ENCODE results near the gene SPTLC3.

SPTLC3 gene

DNA sequence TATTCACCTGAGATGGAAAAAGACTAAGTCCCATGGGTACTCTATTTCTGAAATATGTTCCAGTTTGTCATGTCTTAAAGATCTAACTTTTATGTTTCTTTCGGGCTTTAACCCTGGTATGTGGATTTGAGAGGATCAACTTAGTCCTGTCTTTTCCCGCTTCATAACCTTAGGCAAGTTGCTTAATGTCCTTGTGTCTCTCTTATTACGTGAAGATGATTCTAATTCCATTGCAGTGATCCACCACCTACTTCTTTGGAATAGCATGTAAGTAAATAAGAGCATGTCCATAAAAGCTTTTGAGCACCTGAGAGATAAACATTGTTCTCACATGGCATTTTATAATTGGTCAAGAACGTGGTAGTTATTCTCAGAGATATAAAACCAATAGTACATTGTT lies 23.0 kb downstream of the SPTLC3 start:
- Mint-ChIP-seq H3K36me3 (no peaks in the 10 kb centered on the region), H3K9me3 (peaks cover 0 to 2% of the 10 kb centered on the region in 2 donors), H3K4me1 (peaks cover 3 to 13% of the 10 kb centered on the region in 2 donors), H3K27ac (no peak overlapping the region), H3K27me3 (no peaks in the 10 kb centered on the region), H3K4me3 (no peak overlapping the region)
- DNase-seq (no peak), ATAC-seq (replicated peaks) (no peak)

DNA sequence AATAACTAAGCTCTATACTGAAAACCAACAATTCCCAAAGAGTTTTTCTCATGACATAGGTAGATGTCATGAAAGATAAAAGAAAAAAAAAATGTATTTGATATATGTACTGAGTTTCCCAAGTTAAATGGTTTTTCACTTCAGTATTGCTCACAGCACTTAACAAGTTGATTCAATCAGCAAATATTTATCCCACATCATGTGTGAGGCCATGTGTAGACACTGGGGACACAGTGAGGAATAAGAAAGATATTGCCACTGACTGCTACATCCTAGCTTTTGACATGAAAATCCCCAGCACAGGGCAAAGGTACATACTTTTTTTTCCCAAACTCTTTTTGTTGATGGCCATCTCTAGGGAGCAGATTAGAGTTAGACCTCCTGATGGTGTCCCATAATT lies 25.3 kb downstream of the SPTLC3 start:
- no peak overlapping the region for H3K4me3 Mint-ChIP-seq
- H3K27ac Mint-ChIP-seq, result no peak overlapping the region
- ATAC-seq (replicated peaks), result no peak
- no peak for DNase-seq
- H3K36me3 Mint-ChIP-seq, result no peaks in the 10 kb centered on the region
- no peaks in the 10 kb centered on the region for H3K27me3 Mint-ChIP-seq
- H3K4me1 Mint-ChIP-seq, result peaks cover 3 to 13% of the 10 kb centered on the region in 2 donors
- peaks cover 0 to 2% of the 10 kb centered on the region in 2 donors for H3K9me3 Mint-ChIP-seq

DNA sequence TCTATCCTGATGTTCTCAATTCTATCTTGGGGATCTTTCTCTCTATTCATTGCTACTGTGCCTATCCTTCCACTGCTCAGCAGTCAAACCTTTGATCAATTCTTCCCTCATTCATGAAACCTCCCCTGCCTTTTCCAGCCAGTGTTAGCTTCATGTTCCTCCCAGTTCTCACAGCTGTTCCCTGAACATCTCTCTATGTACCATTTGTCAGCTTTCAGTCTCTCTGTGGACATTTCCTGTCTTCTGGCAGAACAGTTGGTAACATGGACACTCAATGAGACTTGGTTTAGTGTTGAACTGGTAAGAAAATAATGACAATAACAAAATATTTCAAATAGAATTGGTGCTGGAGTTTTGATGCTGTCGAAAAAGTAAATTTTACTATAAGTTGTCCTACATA lies 26.2 kb downstream of the SPTLC3 start:
- H3K27me3 Mint-ChIP-seq, result no peaks in the 10 kb centered on the region
- H3K4me1 Mint-ChIP-seq, result peaks cover 3 to 13% of the 10 kb centered on the region in 2 donors
- H3K4me3 Mint-ChIP-seq, result no peak overlapping the region
- no peak overlapping the region for H3K27ac Mint-ChIP-seq
- H3K9me3 Mint-ChIP-seq, result peaks cover 0 to 2% of the 10 kb centered on the region in 2 donors
- no peaks in the 10 kb centered on the region for H3K36me3 Mint-ChIP-seq
- DNase-seq (no peak), ATAC-seq (replicated peaks) (no peak)

DNA sequence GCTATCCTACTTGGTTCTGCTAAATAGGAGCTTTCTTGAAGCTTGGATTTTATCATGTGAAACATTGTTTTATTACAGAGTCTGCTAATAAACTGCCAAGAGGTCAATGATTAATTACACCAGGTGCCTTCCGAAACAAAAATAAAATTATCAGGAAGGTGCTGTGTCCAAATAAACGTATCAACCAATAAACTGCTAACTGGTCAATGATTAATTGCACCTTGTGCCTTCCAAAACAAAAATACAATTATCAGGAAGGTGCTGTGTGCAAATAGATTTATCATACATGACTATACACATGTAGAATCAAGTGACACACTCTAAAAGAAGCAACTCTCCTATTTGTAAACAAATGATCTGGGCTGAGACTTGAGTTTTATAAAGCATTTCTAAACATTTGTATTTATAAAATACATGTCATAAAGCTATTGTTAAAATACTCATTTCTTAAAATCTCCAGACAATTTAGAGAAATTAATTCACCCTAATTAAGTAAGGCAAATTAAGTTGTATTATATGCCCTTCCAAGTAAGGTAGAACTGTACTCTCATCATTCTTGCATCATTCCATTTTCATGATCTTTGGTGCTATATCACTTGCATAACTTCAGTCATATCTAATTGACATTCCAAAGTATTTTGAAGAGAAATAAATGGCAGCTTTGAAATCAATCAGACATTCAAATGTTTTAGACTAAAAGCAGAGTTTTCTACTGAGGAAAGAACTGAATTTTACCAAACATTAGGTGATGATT lies 26.8 kb downstream of the SPTLC3 start:
- DNase-seq (no peak), ATAC-seq (replicated peaks) (no peak)
- H3K27ac Mint-ChIP-seq, result no peak overlapping the region
- no peaks in the 10 kb centered on the region for H3K27me3 Mint-ChIP-seq
- H3K9me3 Mint-ChIP-seq, result peaks cover 0 to 2% of the 10 kb centered on the region in 2 donors
- H3K36me3 Mint-ChIP-seq, result no peaks in the 10 kb centered on the region
- H3K4me3 Mint-ChIP-seq, result no peak overlapping the region
- peaks cover 3 to 13% of the 10 kb centered on the region in 2 donors for H3K4me1 Mint-ChIP-seq

DNA sequence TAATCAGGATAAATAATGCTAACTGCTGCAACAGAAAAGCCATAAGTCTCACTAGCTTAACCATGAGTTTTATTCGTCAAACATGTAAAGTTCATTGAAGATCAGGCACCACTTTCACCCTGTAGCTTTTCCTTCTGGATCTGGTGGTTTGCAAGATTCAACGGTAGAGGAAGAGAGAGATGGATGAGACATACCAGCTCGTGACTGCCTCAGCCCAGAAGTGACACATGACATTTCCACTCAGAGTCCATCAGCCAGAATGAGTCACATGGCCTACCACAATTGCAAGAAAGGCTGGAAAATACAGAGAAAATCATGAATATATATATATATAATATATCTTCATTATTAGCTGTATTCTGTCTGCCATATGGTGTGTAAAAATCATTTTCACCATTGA lies 29.0 kb downstream of the SPTLC3 start:
- no peaks in the 10 kb centered on the region for H3K9me3 Mint-ChIP-seq
- peaks cover 2 to 8% of the 10 kb centered on the region in 2 donors for H3K4me1 Mint-ChIP-seq
- no peak overlapping the region for H3K4me3 Mint-ChIP-seq
- H3K36me3 Mint-ChIP-seq, result no peaks in the 10 kb centered on the region
- no peak for ATAC-seq (replicated peaks)
- no peaks in the 10 kb centered on the region for H3K27me3 Mint-ChIP-seq
- no peak for DNase-seq
- no peak overlapping the region for H3K27ac Mint-ChIP-seq

DNA sequence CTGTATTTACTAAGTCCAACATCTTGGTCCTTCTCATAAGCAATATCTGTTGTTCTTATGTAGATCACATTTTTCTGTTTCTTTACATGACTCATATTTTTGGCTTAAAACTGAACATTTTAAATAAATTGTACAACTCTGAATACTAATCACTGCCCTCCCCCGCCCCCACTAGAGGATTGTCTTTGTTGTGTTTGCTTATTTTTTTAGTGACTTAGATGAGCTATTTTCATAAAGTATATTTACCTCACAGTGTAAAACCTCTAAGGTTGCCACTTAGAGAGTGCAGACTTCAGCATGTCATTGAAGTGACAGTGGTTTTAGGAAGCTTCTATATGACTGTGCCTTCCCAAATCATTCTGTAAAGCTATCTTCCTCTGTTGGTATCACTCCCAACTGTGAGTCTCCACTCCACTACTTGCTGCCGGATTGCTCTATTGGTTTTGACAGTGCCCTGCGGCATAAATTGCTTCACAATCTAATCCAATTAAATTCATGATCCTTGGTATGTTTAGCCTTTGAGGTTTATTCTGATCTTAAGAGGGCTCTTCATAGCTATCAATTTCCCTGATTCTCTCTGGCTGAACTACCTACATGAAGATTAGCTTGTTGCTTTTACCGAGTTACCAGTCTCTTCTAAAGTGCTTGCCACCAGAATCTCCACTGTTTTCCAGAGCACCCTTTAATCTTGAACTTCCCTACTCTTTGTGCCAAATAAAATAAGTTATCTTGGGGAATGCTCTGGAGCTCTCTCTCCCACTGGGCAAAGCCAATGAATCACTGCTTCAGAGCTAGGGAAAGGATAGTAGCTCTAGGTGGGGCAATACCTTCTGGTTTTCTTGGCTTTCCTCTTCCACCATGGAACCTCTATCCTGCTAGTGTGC lies 33.0 kb downstream of the SPTLC3 start:
- Mint-ChIP-seq H3K27ac (no peak overlapping the region), H3K27me3 (no peaks in the 10 kb centered on the region), H3K36me3 (no peaks in the 10 kb centered on the region), H3K9me3 (no peaks in the 10 kb centered on the region), H3K4me1 (peaks cover 0 to 12% of the 10 kb centered on the region in 2 donors), H3K4me3 (no peak overlapping the region)
- DNase-seq, result no peak
- ATAC-seq (replicated peaks), result no peak

DNA sequence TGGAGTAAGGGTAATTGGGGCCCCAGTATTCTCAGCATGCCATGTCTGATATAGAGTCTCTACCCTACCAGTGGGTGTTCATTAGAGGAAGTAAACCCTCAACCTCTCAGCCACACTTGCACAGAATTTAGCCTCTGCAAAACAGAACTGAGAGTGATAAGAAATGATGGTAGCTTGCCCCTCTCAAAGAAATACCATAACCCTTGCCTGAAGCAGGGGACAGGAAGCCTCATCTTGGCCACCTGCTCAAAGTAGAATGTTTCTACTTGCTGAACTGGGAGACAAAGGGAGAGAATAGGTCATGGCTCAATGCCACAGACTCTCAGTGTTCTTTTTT lies 33.7 kb downstream of the SPTLC3 start:
- H3K36me3 Mint-ChIP-seq, result no peaks in the 10 kb centered on the region
- peaks cover 0 to 12% of the 10 kb centered on the region in 2 donors for H3K4me1 Mint-ChIP-seq
- H3K27ac Mint-ChIP-seq, result no peak overlapping the region
- H3K9me3 Mint-ChIP-seq, result no peaks in the 10 kb centered on the region
- no peak for DNase-seq
- no peaks in the 10 kb centered on the region for H3K27me3 Mint-ChIP-seq
- peak; percentile 81 to 90 for ATAC-seq (replicated peaks)
- H3K4me3 Mint-ChIP-seq, result no peak overlapping the region

DNA sequence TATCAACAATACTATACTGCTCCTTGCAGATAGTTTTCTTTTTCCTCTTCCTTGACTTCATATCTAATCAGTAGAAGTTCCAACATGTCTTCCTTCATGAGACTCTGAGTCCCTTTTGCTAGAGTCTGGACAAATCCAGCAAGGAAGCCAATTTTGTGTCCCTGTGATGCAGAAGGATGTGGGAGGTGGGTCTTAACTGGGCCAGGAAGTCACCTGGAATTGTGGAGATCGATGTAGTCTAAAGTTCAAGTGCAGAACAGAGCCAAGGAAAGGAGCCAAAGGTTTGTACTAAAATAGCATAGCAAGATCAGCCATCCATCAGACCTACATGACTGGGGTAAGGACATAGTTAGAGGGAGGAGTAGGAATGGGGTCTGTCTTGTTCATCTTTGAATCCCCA lies 37.6 kb downstream of the SPTLC3 start:
- no peaks in the 10 kb centered on the region for H3K36me3 Mint-ChIP-seq
- no peak for DNase-seq
- no peak overlapping the region for H3K27ac Mint-ChIP-seq

DNA sequence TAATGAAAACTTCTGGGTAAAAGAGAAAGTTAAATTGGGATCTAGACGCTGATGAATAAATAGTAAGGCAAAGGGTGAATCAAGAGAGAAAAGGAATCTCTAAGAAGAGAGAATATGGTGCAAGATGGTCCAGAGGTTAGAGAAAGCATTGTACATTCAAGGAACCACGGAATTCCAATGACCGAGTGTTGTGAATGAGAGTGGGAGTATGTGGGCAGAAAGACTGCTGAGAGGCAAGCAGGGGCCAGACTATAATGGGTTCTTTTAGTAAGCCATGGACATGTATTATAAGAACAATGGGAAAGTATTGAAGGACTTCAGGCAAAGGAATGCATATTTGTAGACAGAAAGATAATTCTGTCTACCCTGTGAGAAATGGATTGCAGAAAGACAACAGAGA lies 45.2 kb downstream of the SPTLC3 start:
- no peaks in the 10 kb centered on the region for H3K4me1 Mint-ChIP-seq
- no peak overlapping the region for H3K27ac Mint-ChIP-seq
- H3K9me3 Mint-ChIP-seq, result no peaks in the 10 kb centered on the region
- DNase-seq (no peak), ATAC-seq (replicated peaks) (no peak)
- H3K27me3 Mint-ChIP-seq, result no peaks in the 10 kb centered on the region
- no peak overlapping the region for H3K4me3 Mint-ChIP-seq
- no peaks in the 10 kb centered on the region for H3K36me3 Mint-ChIP-seq

More for the DNA sequence above, 37.6 kb downstream of the SPTLC3 start:
- no peak for ATAC-seq (replicated peaks)
- H3K4me3 Mint-ChIP-seq, result no peak overlapping the region
- H3K9me3 Mint-ChIP-seq, result no peaks in the 10 kb centered on the region
- peaks cover 0 to 12% of the 10 kb centered on the region in 2 donors for H3K4me1 Mint-ChIP-seq
- H3K27me3 Mint-ChIP-seq, result no peaks in the 10 kb centered on the region

DNA sequence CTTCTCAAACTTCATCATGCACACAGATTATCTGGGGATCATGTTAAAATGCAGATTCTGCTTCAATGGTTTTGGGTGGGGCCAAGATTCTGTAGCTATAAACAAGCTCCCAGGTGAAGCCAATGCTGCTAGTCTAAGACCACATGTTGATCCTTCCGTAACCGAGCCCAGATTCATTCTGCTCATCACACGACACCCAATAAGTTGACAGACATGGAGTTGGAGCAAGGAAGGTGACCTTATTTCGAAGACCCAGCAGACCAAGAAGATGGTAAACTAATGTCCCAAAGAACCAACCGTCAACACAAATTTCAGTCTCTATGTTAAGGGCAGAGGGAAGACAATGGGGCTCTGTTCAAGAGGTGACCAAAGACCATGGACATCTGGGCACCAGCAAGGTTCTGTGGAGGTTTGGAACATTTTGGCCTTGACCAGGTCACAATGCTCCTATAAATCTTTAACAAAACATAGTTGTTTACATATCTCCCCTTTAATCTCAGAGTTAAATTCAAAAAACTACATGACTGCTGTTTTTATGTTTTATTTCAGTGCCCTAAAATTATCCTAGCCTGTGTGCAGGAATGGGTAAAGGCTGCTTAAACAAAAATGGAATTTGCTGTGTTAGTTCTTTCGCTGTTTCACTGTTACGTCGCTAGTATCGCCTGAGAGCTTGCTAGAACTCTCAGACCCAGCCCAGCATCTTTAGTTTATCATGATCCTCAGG lies 50.1 kb downstream of the SPTLC3 start:
- H3K36me3 Mint-ChIP-seq, result no peaks in the 10 kb centered on the region
- H3K4me1 Mint-ChIP-seq, result no peaks in the 10 kb centered on the region
- no peak overlapping the region for H3K27ac Mint-ChIP-seq
- H3K4me3 Mint-ChIP-seq, result no peak overlapping the region
- DNase-seq, result no peak
- no peak for ATAC-seq (replicated peaks)
- H3K9me3 Mint-ChIP-seq, result no peaks in the 10 kb centered on the region
- no peaks in the 10 kb centered on the region for H3K27me3 Mint-ChIP-seq

DNA sequence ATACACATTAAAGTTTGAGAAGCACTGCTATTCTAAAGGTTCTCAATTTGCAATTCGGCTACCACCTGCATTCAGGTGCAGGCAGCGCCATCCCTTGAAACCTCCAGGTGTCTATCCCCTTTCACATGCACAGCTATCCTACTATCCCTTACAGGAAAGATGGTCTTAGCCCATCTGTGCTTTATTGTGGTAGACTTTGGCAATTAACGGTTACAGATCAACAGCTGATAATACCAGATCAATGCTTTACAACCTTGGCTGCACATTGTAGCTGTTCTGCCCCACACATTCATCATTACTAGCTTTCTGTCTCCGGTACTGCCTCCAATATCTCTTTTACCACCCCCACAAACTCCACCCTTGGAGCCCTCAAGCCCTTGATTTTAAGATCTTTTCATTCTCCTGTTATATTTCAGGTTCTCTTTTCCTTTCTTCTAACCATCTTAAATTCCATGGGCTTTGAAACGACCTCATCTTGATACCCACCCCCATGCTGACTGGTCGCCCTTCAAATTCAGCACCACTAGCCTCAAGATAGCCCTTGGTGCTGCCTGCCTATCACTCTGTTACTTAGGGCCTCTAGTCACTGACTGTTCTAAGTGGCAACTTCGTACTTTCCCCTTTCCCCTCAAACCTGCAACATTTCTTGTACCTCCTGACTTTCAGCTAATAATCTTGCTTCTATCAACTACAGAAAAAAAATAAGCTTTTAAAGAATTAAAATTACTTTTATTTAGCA lies 50.8 kb downstream of the SPTLC3 start:
- H3K9me3 Mint-ChIP-seq, result no peaks in the 10 kb centered on the region
- no peak overlapping the region for H3K4me3 Mint-ChIP-seq
- no peak overlapping the region for H3K27ac Mint-ChIP-seq
- H3K36me3 Mint-ChIP-seq, result no peaks in the 10 kb centered on the region
- no peak for ATAC-seq (replicated peaks)
- no peak for DNase-seq
- no peaks in the 10 kb centered on the region for H3K4me1 Mint-ChIP-seq
- H3K27me3 Mint-ChIP-seq, result no peaks in the 10 kb centered on the region

DNA sequence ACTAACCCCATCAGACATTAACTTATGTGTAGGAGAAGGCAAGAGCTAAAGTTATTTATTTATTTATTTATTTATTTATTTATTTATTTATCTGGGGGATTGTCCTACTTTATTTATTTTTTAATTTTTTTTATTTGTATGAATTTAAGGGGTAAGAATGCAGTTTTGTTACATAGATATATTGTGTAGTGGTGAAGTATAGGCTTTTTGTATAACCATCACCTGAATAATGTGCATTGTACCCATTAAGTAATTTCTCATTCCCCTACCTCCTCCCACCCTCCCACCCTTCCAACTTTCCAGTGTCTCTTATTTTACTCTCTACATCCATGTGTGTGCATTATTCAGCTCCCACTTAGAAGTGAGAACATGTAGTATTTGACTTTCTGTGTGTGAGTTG lies 51.6 kb downstream of the SPTLC3 start:
- no peak overlapping the region for H3K27ac Mint-ChIP-seq
- no peaks in the 10 kb centered on the region for H3K4me1 Mint-ChIP-seq
- no peaks in the 10 kb centered on the region for H3K9me3 Mint-ChIP-seq
- no peaks in the 10 kb centered on the region for H3K36me3 Mint-ChIP-seq
- H3K4me3 Mint-ChIP-seq, result no peak overlapping the region
- DNase-seq (no peak), ATAC-seq (replicated peaks) (no peak)
- H3K27me3 Mint-ChIP-seq, result no peaks in the 10 kb centered on the region

DNA sequence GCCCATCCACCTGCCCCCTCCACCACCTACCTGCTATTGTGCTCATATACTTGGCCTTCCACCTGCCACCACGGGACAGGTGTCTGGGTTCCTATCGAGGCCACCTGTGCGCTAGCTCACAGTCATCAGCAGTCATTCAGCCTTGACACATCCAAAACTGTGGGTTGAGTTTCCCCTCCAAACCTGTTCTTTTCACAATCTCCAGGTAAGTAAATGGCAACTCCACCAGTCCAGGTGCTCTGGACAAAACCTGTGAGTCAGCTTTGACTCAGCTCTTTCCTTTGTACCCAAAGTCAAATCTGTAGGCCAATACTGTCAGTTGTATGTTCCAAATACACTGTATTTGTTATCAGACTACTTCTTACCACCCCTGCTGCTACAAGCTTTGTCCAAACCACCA lies 52.6 kb downstream of the SPTLC3 start:
- no peaks in the 10 kb centered on the region for H3K36me3 Mint-ChIP-seq
- no peaks in the 10 kb centered on the region for H3K9me3 Mint-ChIP-seq
- H3K4me1 Mint-ChIP-seq, result no peaks in the 10 kb centered on the region
- H3K4me3 Mint-ChIP-seq, result no peak overlapping the region
- DNase-seq, result no peak
- no peak for ATAC-seq (replicated peaks)
- no peaks in the 10 kb centered on the region for H3K27me3 Mint-ChIP-seq
- no peak overlapping the region for H3K27ac Mint-ChIP-seq

DNA sequence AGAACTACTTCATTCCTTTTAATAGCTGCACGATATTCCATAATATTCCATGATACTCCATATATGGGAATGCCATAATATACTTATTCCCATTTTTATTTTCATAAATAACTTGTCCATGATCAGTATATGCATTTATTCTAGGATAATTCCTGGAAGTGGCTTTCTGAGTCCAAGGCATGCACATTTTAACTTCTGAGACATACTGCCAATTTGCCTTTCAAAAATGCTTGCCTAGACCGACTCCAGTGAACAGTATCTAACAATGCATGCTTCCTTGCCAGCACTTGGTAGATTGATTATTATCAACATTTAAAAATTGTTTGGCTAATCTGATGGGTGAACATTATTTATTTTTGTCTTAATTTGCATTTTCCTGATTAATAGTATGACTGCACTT lies 54.0 kb downstream of the SPTLC3 start:
- Mint-ChIP-seq H3K27ac (no peak overlapping the region), H3K4me3 (no peak overlapping the region), H3K9me3 (peaks cover 0 to 3% of the 10 kb centered on the region in 2 donors), H3K36me3 (peaks cover 0 to 2% of the 10 kb centered on the region in 2 donors), H3K27me3 (no peaks in the 10 kb centered on the region), H3K4me1 (no peaks in the 10 kb centered on the region)
- ATAC-seq (replicated peaks) (no peak), DNase-seq (no peak)

Measured in stimulated activated naive B cell treated with anti-CD40 and anti-IgM and Interleukin-4, amounts not matched to agents 10 μg/mL and 1 μg/mL and 100 μg/mL, for 72 hours (primary cell).